Osteoblast (primary cell): ENCODE measurements around the gene KLF2. TPM values are rescaled to one million over a fixed set of nuclear protein-coding genes. Genes with fewer than 3 reads are reported as not detected.
A peak's percentile ranks its signal among the peaks of the same experiment; 100 is the strongest.
"Not testable (repeated sequence)": the region's sequence is repeated elsewhere in the genome, so short reads cannot be mapped to it uniquely, and the experiment has no call there.

Source experiments
- DNase-seq: peaks from one replicate; pipeline ENCODE4 v3.0.0; 2011; ENCODE audit warnings: low spot score, mixed read lengths; ENCODE audit not compliant: insufficient read length; ENCODE audit errors: missing footprints
- H2AFZ ChIP-seq: 2 replicates; pipeline ENCODE4 v1.6.0; 2011; ENCODE audit warnings: mild to moderate bottlenecking, low read length
- H3K27ac ChIP-seq: 2 replicates; pipeline ENCODE4 v1.5.1; 2011; ENCODE audit warnings: mild to moderate bottlenecking, low read depth, low read length, moderate library complexity
- H3K27me3 ChIP-seq: 2 replicates; pipeline ENCODE4 v1.6.0; 2012; ENCODE audit warnings: mild to moderate bottlenecking, control low read depth, inconsistent platforms, low read length, moderate library complexity; ENCODE audit not compliant: insufficient read depth
- H3K36me3 ChIP-seq: 2 replicates; pipeline ENCODE4 v1.5.1; 2011; ENCODE audit warnings: mild to moderate bottlenecking, low read length, control low read depth, moderate library complexity; ENCODE audit not compliant: insufficient read depth
- H3K4me1 ChIP-seq: 2 replicates; pipeline ENCODE4 v1.5.1; 2011; ENCODE audit warnings: mild to moderate bottlenecking, low read length, control low read depth, moderate library complexity; ENCODE audit not compliant: insufficient read depth
- H3K4me2 ChIP-seq: 2 replicates; pipeline ENCODE4 v1.6.0; 2011; ENCODE audit warnings: mild to moderate bottlenecking, low read length; ENCODE audit not compliant: insufficient read depth
- H3K4me3 ChIP-seq: fragments of 200-600 bp; sonication (generic); 3 replicates; pipeline ENCODE4 v1.5.1; 2012; ENCODE audit warnings: mild to moderate bottlenecking, low read length, inconsistent platforms; ENCODE audit not compliant: insufficient read depth
- H3K79me2 ChIP-seq: 2 replicates; pipeline ENCODE4 v1.6.0; 2012; ENCODE audit warnings: mild to moderate bottlenecking, low read length, control low read depth, inconsistent platforms; ENCODE audit not compliant: insufficient read depth
- H3K9me3 ChIP-seq: 2 replicates; pipeline ENCODE4 v1.5.1; 2011; ENCODE audit warnings: low read depth, low read length, control low read depth
- H4K20me1 ChIP-seq: 2 replicates; pipeline ENCODE4 v1.6.0; 2012; ENCODE audit warnings: mild to moderate bottlenecking, low read length, control low read depth; ENCODE audit not compliant: insufficient read depth
- total RNA-seq: library from RNA; depleted of rRNA; stranded (reverse); fragments of >200 nt; gene quantifications from 2 replicates; pipeline ENCODE4 v1.2.3, GENCODE V29; 2012
- TF ChIP-seq, protein P1 (sequence below): IDR thresholded peaks from 2 replicates; pipeline ENCODE4 v1.5.1; 2011; ENCODE audit warnings: mild to moderate bottlenecking, low read depth, low read length, moderate library complexity; ENCODE audit errors: extremely low read depth

The KLF2 gene
- total RNA-seq, 1 donor: 16.6 TPM

DNA sequence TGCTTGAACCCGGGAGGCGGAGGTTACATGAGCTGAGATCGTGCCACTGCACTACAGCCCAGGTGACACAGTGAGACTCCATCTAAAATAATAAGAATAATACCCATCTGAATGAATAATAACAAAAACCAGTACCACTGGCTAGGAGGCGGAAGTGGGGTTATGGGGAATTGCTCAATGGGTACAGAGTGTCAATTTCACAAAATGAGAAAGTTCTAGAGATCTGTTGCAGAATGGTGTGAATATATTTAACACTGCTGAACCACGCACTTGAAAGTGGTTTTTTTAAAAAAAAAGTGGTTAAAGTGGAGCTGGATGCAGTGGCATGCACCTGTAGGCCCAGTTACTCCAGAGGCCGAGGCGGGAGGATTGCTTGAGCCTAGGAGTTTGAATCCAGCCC lies 18.5 kb downstream of the KLF2 start:
- H3K4me2 ChIP-seq: no peak overlapping the region
- H3K36me3 ChIP-seq: no peaks in the 10 kb centered on the region
- DNase-seq: peak; percentile 38
- TF ChIP-seq, protein P1, sequence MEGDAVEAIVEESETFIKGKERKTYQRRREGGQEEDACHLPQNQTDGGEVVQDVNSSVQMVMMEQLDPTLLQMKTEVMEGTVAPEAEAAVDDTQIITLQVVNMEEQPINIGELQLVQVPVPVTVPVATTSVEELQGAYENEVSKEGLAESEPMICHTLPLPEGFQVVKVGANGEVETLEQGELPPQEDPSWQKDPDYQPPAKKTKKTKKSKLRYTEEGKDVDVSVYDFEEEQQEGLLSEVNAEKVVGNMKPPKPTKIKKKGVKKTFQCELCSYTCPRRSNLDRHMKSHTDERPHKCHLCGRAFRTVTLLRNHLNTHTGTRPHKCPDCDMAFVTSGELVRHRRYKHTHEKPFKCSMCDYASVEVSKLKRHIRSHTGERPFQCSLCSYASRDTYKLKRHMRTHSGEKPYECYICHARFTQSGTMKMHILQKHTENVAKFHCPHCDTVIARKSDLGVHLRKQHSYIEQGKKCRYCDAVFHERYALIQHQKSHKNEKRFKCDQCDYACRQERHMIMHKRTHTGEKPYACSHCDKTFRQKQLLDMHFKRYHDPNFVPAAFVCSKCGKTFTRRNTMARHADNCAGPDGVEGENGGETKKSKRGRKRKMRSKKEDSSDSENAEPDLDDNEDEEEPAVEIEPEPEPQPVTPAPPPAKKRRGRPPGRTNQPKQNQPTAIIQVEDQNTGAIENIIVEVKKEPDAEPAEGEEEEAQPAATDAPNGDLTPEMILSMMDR: no peak
- no peaks in the 10 kb centered on the region for H3K9me3 ChIP-seq
- H3K4me1 ChIP-seq: peaks cover 34% of the 10 kb centered on the region
- no peak overlapping the region for H3K27ac ChIP-seq
- H3K4me3 ChIP-seq: no peak overlapping the region
- no peaks in the 10 kb centered on the region for H4K20me1 ChIP-seq
- H2AFZ ChIP-seq: no peak overlapping the region
- H3K27me3 ChIP-seq: no peaks in the 10 kb centered on the region
- no peaks in the 10 kb centered on the region for H3K79me2 ChIP-seq

DNA sequence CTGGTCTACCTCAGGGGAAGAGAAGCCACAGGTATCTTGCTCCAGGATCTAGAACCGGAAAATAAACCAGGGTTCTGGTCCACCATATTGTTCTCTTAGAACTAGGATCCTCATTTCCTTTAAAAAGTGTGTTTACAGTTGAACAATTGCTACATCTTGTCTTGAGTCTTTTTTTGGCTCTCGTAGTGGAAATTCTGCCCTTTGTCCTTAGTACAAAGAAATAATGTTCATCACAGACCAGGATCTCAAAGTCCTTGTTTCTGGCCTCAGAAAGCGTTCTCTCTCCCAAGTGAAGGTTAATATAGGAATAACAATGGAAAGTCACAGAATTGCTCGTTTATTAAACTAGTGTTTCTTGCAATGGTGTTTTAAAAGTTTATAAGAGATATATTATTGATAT lies 20.8 kb downstream of the KLF2 start:
- Histone ChIP-seq H3K4me3 (no peak overlapping the region), H3K9me3 (no peaks in the 10 kb centered on the region), H3K79me2 (no peaks in the 10 kb centered on the region), H2AFZ (no peak overlapping the region), H3K4me2 (no peak overlapping the region), H3K27me3 (no peaks in the 10 kb centered on the region), H3K36me3 (no peaks in the 10 kb centered on the region), H3K4me1 (peaks cover 11% of the 10 kb centered on the region), H4K20me1 (no peaks in the 10 kb centered on the region), H3K27ac (no peak overlapping the region)
- no peak for DNase-seq
- TF ChIP-seq, protein P1: no peak

DNA sequence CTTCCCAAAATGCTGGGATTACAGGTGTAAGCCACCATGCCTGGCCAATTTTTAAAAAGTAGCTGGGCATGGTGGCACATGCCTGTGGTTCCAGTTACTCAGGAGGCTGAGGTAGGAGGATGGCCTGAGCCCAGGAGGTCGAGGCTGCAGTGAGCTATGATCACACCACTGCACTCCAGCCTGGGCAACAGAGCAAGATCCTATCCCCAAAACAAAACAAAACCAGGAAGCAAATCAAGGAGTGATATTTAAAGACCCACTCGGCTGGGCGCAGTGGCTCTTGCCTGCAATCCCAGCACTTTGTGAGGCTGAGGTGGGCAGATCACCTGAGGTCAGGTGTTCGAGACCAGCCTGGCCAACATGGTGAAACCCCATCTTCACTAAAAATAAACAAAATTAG lies 22.5 kb downstream of the KLF2 start:
- H3K79me2 ChIP-seq, H3K4me3 ChIP-seq, H4K20me1 ChIP-seq, DNase-seq, H2AFZ ChIP-seq, H3K27me3 ChIP-seq, H3K36me3 ChIP-seq, H3K4me2 ChIP-seq, H3K9me3 ChIP-seq, H3K27ac ChIP-seq: not testable (repeated sequence)
- peaks cover 13% of the 10 kb centered on the region for H3K4me1 ChIP-seq

DNA sequence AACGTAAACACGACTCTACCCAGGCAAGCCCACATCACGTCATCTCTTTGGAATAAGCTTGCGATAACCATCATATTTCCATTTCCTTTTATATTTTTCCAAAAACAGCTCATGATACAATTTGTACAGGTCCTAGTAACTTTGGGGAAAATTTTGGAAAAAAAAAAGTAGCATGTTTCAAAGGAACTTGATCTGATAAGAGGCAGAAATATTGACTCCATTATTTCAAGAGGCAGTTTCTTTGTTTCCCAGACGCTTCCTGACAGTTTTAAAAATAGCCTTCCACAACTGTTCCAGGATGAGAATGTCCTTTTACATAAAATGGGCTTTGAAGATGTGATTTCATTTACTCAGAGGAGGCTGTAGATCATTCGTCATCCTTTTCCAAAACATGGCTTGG lies 23.1 kb downstream of the KLF2 start:
- no peaks in the 10 kb centered on the region for H3K36me3 ChIP-seq
- no peaks in the 10 kb centered on the region for H3K9me3 ChIP-seq
- peak; percentile 21 for DNase-seq
- no peak overlapping the region for H3K4me2 ChIP-seq
- TF ChIP-seq, protein P1: no peak
- H3K27ac ChIP-seq: no peak overlapping the region
- H2AFZ ChIP-seq: no peak overlapping the region
- no peaks in the 10 kb centered on the region for H3K27me3 ChIP-seq
- no peak overlapping the region for H3K4me3 ChIP-seq
- H3K79me2 ChIP-seq: no peaks in the 10 kb centered on the region
- H3K4me1 ChIP-seq: peaks cover 7% of the 10 kb centered on the region
- H4K20me1 ChIP-seq: no peaks in the 10 kb centered on the region
